Uterus (tissue), 2 donors: ENCODE results near the gene KCNN3.

ENCODE experiments used
- POLR2A ChIP-seq, 2 donors: fragments of 450-650 bp; IDR thresholded peaks; one replicate each; pipeline ENCODE4 v1.6.1; 2016; ENCODE audit warnings: antibody characterized with exemption in 2 of 2, mild to moderate bottlenecking in 1 of 2, moderate library complexity in 1 of 2
- TF ChIP-seq, protein P1 (sequence below), 4 experiments: fragments of 200-600 bp in 2 of 4; fragments of 450-650 bp in 2 of 4; sonication (generic) in 2 of 4; IDR thresholded peaks; one replicate each; pipeline ENCODE4 v1.5.1; 2016 to 2019; ENCODE audit warnings: antibody characterized with exemption in 4 of 4, mild to moderate bottlenecking in 2 of 4, moderate library complexity in 1 of 4

DNA sequence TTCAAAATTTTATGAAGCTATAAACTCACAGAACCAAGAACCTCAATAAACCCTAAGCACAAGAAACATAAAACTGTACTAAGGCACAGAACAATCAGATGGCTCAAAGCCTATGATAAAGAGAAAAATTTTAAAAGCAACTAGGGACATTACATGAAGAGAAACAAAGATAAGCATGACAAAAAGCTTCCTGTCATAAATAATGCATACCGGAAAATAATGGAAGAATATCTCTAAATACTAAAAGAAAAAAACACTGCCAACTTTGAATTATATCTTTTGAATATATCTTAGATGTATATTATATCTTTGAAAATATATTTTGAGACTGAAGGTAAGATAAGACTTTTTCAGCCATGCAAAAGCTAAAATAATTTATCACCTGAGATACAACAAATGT is 21.4 kb upstream of the KCNN3 start:
- TF ChIP-seq, protein P1, sequence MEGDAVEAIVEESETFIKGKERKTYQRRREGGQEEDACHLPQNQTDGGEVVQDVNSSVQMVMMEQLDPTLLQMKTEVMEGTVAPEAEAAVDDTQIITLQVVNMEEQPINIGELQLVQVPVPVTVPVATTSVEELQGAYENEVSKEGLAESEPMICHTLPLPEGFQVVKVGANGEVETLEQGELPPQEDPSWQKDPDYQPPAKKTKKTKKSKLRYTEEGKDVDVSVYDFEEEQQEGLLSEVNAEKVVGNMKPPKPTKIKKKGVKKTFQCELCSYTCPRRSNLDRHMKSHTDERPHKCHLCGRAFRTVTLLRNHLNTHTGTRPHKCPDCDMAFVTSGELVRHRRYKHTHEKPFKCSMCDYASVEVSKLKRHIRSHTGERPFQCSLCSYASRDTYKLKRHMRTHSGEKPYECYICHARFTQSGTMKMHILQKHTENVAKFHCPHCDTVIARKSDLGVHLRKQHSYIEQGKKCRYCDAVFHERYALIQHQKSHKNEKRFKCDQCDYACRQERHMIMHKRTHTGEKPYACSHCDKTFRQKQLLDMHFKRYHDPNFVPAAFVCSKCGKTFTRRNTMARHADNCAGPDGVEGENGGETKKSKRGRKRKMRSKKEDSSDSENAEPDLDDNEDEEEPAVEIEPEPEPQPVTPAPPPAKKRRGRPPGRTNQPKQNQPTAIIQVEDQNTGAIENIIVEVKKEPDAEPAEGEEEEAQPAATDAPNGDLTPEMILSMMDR (IDR thresholded peaks at IDR 0.05), result no peak
- TF ChIP-seq POLR2A (IDR thresholded peaks at IDR 0.05), result no peak
